Colonic mucosa (tissue), 4 donors: ENCODE measurements around the gene WDR90. TPM values are rescaled to one million over a fixed set of nuclear protein-coding genes. Genes with fewer than 3 reads are reported as not detected.

Experiments used
- DNase-seq: peaks from one replicate; pipeline ENCODE4 v3.0.0-alpha.2; 2020
- H3K27ac ChIP-seq: fragments of 200-600 bp; one replicate; pipeline ENCODE4 v1.8.0; 2021
- H3K27me3 ChIP-seq: fragments of 200-600 bp; one replicate; pipeline ENCODE4 v1.8.0; 2021
- H3K36me3 ChIP-seq: fragments of 200-600 bp; one replicate; pipeline ENCODE4 v1.8.0; 2021
- H3K4me1 ChIP-seq: fragments of 200-600 bp; one replicate; pipeline ENCODE4 v1.8.0; 2021; ENCODE audit warnings: mild to moderate bottlenecking
- H3K4me3 ChIP-seq: fragments of 200-600 bp; one replicate; pipeline ENCODE4 v1.8.0; 2021
- H3K9ac ChIP-seq, 2 donors: one replicate each; pipeline ENCODE4 v1.7.0; 2013; ENCODE audit warnings: control low read depth in 2 of 2, low read depth in 2 of 2, low read length in 2 of 2
- H3K9me3 ChIP-seq: fragments of 200-600 bp; one replicate; pipeline ENCODE4 v1.8.0; 2021
- CTCF ChIP-seq: fragments of 200-600 bp; IDR thresholded peaks from one replicate; pipeline ENCODE4 v1.8.0; 2022; ENCODE audit warnings: antibody characterized with exemption, mild to moderate bottlenecking
- intact Hi-C: fragments of 100-400 bp; cut with DNase I; formaldehyde crosslinking; loops from one replicate; pipeline ENCODE4 v1.14.1; 2022
- total RNA-seq, 2 donors: library from RNA; stranded (reverse); fragmentation: NEBNext Ultra II Directional in 1 of 2; extraction: Animal tissue kit (Norgen Biotek cat#: 25700) in 1 of 2; gene quantifications; one replicate each; pipeline ENCODE4 v1.2.1, GENCODE V29; 2021
- donor health status: healthy.
- donor health status: DM: no; HTN: no; CAD: no.
- donor health status: DM: no; HTN: no; CAD: no.

WDR90 gene
- total RNA-seq, 2 donors from 2014 or later, result 25.1 to 122 TPM

GRCh38 chr16:708019-708418 lies 58.9 kb downstream of the WDR90 start:
- H3K9ac ChIP-seq, result no peak overlapping the region
- peaks cover 61% of the 10 kb centered on the region for H3K27me3 ChIP-seq
- TF ChIP-seq CTCF, result no peak
- H3K4me3 ChIP-seq, result no peak overlapping the region
- H3K27ac ChIP-seq, result no peak overlapping the region
- no peak for DNase-seq
- intact Hi-C loops, result no loop called here
- H3K9me3 ChIP-seq, result no peaks in the 10 kb centered on the region
- H3K36me3 ChIP-seq, result no peaks in the 10 kb centered on the region
- no peaks in the 10 kb centered on the region for H3K4me1 ChIP-seq

GRCh38 chr16:708959-709358 lies 59.8 kb downstream of the WDR90 start:
- Histone ChIP-seq H3K9me3 (no peaks in the 10 kb centered on the region), H3K9ac (no peak overlapping the region), H3K4me1 (no peaks in the 10 kb centered on the region), H3K4me3 (no peak overlapping the region), H3K27ac (no peak overlapping the region), H3K27me3 (peaks cover 52% of the 10 kb centered on the region), H3K36me3 (no peaks in the 10 kb centered on the region)
- intact Hi-C loops, result no loop called here
- TF ChIP-seq CTCF, result no peak
- DNase-seq, result no peak

DNA sequence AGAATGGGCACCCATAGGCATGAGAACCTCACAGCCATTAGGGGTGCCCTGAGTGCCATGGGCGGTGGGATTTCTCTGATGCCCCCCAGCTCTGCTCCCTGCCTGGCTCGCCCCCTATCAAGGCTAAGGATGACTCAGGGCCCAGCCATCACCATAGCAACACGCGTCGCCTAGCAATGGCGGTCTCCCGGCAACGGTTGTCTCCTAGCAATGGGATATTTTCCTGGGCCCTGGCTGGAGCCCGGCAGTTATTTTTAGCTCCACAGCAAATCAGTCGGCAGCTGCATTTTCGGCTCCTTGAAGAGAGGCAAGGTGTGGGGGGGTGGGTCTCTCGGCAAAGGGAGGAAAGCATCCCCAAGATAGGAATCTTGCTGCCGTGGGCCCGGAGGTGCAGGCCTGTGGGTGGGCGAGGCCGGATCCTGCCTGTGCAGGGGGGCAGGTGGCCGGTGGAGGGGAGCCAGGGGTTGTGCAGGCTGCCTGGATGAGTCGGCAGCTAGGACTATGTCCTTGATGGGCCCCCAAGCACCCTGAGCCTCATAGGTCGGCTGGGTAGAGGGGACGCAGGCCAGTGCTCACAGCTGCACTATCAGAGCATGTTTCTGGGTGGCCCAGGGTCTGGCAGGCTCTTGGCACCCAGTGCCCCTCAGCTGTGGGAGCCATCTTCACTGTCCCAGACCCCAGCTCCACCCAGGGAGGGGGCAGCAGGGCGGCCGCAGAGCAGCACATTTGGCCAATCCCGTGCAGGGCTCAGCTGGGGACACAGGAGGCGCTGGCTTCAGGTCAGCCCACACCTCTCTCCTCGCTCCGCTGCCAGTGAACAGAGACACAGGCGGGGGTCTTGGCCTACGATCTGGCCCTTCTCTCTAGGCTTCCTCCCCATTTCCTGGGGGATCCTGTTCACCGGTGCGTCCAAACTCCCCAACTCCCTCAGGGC lies 60.7 kb downstream of the WDR90 start:
- H3K9ac ChIP-seq, result no peak overlapping the region
- H3K36me3 ChIP-seq, result no peaks in the 10 kb centered on the region
- H3K27ac ChIP-seq, result no peak overlapping the region
- H3K4me1 ChIP-seq, result peaks cover 5% of the 10 kb centered on the region
- TF ChIP-seq CTCF, result no peak
- peaks cover 43% of the 10 kb centered on the region for H3K27me3 ChIP-seq
- DNase-seq, result no peak
- intact Hi-C loops, result loop anchor here (5.0 kb wide), 1 partner anchor 347 kb away; no protein-coding TSS in a partner anchor
- H3K9me3 ChIP-seq, result no peaks in the 10 kb centered on the region
- no peak overlapping the region for H3K4me3 ChIP-seq

DNA sequence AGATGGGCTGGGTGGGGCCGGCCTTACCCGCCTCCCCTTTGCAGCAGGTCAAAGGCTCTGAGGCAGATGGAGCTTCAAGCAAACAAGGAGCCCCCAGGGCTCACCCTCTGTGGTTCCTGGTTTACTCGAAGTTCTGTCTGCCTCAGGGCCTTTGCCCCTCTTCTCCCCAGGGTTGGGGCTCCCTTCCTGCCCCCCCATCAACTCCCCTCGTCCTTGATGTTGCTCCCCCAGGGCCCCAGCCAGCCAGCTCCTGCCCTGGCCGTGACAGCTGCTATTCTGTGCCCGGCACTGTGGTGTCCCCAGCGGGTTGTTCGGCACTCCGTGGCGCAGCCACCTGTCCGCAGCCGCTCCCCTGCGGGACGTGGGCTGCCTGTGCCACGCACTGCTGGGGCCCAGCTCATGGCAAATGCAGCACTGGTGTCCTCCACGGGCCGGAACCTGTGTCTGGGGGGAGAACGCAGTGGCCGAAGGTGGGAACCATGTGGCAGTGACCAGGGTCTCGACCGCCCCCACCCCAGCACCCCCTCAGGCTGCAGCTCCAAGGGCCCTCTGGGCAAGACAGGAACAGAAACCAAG lies 61.4 kb downstream of the WDR90 start:
- DNase-seq, result no peak
- Histone ChIP-seq H3K27me3 (peaks cover 37% of the 10 kb centered on the region), H3K4me1 (peaks cover 5% of the 10 kb centered on the region), H3K4me3 (no peak overlapping the region), H3K27ac (no peak overlapping the region), H3K9ac (no peak overlapping the region), H3K36me3 (no peaks in the 10 kb centered on the region), H3K9me3 (no peaks in the 10 kb centered on the region)
- TF ChIP-seq CTCF, result no peak
- intact Hi-C loops, result loop anchor here (5.0 kb wide), 1 partner anchor 347 kb away; no protein-coding TSS in a partner anchor

- no peaks in the 10 kb centered on the region for H3K9me3 ChIP-seq
- peaks cover 35% of the 10 kb centered on the region for H3K27me3 ChIP-seq
- H3K4me3 ChIP-seq, result no peak overlapping the region
- DNase-seq, result no peak
- no peak overlapping the region for H3K27ac ChIP-seq
- TF ChIP-seq CTCF, result no peak
- no peaks in the 10 kb centered on the region for H3K36me3 ChIP-seq
- H3K4me1 ChIP-seq, result peaks cover 9% of the 10 kb centered on the region
- H3K9ac ChIP-seq, result no peak overlapping the region
- intact Hi-C loops, result loop anchor here (5.0 kb wide), 1 partner anchor 346 kb away; no protein-coding TSS in a partner anchor
Observed at GRCh38 chr16:711084-711483, 61.9 kb downstream of the WDR90 start.
